Caco-2 (cell line): ENCODE data around the gene OR10H4. TPM values are rescaled to one million over a fixed set of nuclear protein-coding genes. Genes with fewer than 3 reads are reported as not detected.
"Not testable (repeated sequence)": the region's sequence is repeated elsewhere in the genome, so short reads cannot be mapped to it uniquely, and the experiment has no call there.

ENCODE experiments used
- BruUV-seq: library from RNA; stranded (reverse); fragments of 400-500 nt; replicated peaks from 2 replicates; lab custom pipeline; 2021; lab: Mats Ljungman, UMichigan
- CTCF ChIA-PET: fragments of 300-600 bp; sonication (Branson Sonifier 250); formaldehyde crosslinking; loops from one replicate; lab custom pipeline; 2022; ENCODE audit warnings: antibody characterized with exemption; lab: Charles Lee
- POLR2A ChIA-PET: fragments of 300-600 bp; sonication (Branson Sonifier 250); formaldehyde crosslinking; loops from one replicate; lab custom pipeline; 2022; ENCODE audit warnings: antibody characterized with exemption; lab: Charles Lee
- DNase-seq, 2 experiments: peaks; one replicate each; pipeline versions ENCODE4 v3.0.0 to v3.0.0-alpha.2; 2020 to 2022
- H3K27me3 ChIP-seq: replicated peaks from 2 replicates; pipeline ENCODE4 v1.6.0; 2011; ENCODE audit warnings: low read length; ENCODE audit not compliant: control insufficient read depth, insufficient read depth
- H3K36me3 ChIP-seq: 2 replicates; pipeline ENCODE4 v1.5.1; 2011; ENCODE audit warnings: low read length; ENCODE audit not compliant: control insufficient read depth, insufficient read depth
- H3K4me1 ChIP-seq: fragments of 250-450 bp; sonication (Bioruptor Pico); 2 replicates; pipeline ENCODE4 v1.5.1; 2020; ENCODE audit warnings: mild to moderate bottlenecking
- H3K4me3 ChIP-seq: 2 replicates; pipeline ENCODE4 v1.5.1; 2011; ENCODE audit warnings: low read depth, mild to moderate bottlenecking, control low read depth, low read length
- H3K9me3 ChIP-seq: fragments of 250-450 bp; sonication (Bioruptor Pico); 2 replicates; pipeline ENCODE4 v1.5.1; 2020; ENCODE audit warnings: mild to moderate bottlenecking, moderate library complexity
- H3K27ac Mint-ChIP-seq: one replicate; pipeline ENCODE4 v1.8.0; 2022; ENCODE audit warnings: mixed read lengths; ENCODE audit not compliant: unreplicated experiment
- H3K27me3 Mint-ChIP-seq: one replicate; pipeline ENCODE4 v1.8.0; 2022; ENCODE audit warnings: mixed read lengths; ENCODE audit not compliant: insufficient read depth, unreplicated experiment
- H3K36me3 Mint-ChIP-seq: one replicate; pipeline ENCODE4 v1.8.0; 2022; ENCODE audit warnings: mild to moderate bottlenecking, mixed read lengths; ENCODE audit not compliant: insufficient read depth, unreplicated experiment
- H3K4me1 Mint-ChIP-seq: one replicate; pipeline ENCODE4 v1.8.0; 2022; ENCODE audit warnings: low read depth, mixed read lengths; ENCODE audit not compliant: unreplicated experiment
- H3K4me3 Mint-ChIP-seq: one replicate; pipeline ENCODE4 v1.8.0; 2022; ENCODE audit warnings: mild to moderate bottlenecking, moderate library complexity, mixed read lengths; ENCODE audit not compliant: unreplicated experiment
- H3K9me3 Mint-ChIP-seq: one replicate; pipeline ENCODE4 v1.8.0; 2022; ENCODE audit warnings: mixed read lengths; ENCODE audit not compliant: unreplicated experiment
- intact Hi-C: fragments of 100-400 bp; cut with micrococcal nuclease; formaldehyde crosslinking; loops from one replicate; pipeline ENCODE4 v1.10.0; 2022; ENCODE audit not compliant: unreplicated experiment
- total RNA-seq: library from RNA; stranded (reverse); gene quantifications from 2 replicates; pipeline ENCODE4 v1.2.3, GENCODE V29; 2022
- TF ChIP-seq, protein P1 (sequence below), 2 experiments: fragments of 200-600 bp in 1 of 2; IDR thresholded peaks; 1 replicate in 1 of 2; 2 replicates in 1 of 2; pipeline versions ENCODE4 v1.5.1 to v1.8.0; 2011 to 2022; ENCODE audit warnings: antibody characterized with exemption in 1 of 2, control low read depth in 1 of 2, inconsistent platforms in 1 of 2, low read depth in 1 of 2, low read length in 1 of 2, mild to moderate bottlenecking in 1 of 2, moderate library complexity in 1 of 2; ENCODE audit not compliant: insufficient read depth in 1 of 2, severe bottlenecking in 1 of 2, unreplicated experiment in 1 of 2

Gene OR10H4
- total RNA-seq, 1 experiment from 2014 or later, result not detected

DNA sequence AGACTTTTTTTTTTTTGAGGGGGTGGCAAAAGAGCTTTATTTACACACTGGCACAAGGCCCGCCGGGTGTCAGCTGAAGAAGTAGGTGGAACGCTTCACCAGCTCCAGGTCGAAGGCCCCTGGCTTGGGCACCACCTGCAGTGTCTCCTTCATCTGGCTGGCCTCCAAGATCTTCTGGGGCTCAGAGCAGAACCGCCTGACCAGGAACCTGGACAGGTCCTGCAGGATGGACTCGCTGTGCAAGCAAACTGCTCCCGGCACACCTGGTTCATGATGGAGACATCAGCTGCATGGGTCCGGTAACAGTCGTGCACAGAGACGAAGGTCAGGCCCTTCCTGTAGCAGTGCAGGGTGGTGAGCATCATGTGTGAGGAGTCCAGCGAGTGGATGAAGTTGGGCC is 46.6 kb upstream of the OR10H4 start:
- Mint-ChIP-seq H3K27me3 (no peaks in the 10 kb centered on the region), H3K9me3 (no peaks in the 10 kb centered on the region), H3K4me3 (no peak overlapping the region), H3K27ac (no peak overlapping the region), H3K36me3 (peaks cover 4% of the 10 kb centered on the region), H3K4me1 (no peaks in the 10 kb centered on the region)
- DNase-seq, result no peak
- POLR2A ChIA-PET, result no interaction called here
- BruUV-seq, result no TSS peak
- H3K27me3 ChIP-seq, result no peaks in the 10 kb centered on the region
- no peaks in the 10 kb centered on the region for H3K4me1 ChIP-seq
- CTCF ChIA-PET, result no interaction called here
- intact Hi-C loops, result no loop called here
- no peaks in the 10 kb centered on the region for H3K36me3 ChIP-seq
- H3K9me3 ChIP-seq, result no peaks in the 10 kb centered on the region
- no peak overlapping the region for H3K4me3 ChIP-seq
- TF ChIP-seq, protein P1, sequence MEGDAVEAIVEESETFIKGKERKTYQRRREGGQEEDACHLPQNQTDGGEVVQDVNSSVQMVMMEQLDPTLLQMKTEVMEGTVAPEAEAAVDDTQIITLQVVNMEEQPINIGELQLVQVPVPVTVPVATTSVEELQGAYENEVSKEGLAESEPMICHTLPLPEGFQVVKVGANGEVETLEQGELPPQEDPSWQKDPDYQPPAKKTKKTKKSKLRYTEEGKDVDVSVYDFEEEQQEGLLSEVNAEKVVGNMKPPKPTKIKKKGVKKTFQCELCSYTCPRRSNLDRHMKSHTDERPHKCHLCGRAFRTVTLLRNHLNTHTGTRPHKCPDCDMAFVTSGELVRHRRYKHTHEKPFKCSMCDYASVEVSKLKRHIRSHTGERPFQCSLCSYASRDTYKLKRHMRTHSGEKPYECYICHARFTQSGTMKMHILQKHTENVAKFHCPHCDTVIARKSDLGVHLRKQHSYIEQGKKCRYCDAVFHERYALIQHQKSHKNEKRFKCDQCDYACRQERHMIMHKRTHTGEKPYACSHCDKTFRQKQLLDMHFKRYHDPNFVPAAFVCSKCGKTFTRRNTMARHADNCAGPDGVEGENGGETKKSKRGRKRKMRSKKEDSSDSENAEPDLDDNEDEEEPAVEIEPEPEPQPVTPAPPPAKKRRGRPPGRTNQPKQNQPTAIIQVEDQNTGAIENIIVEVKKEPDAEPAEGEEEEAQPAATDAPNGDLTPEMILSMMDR (IDR thresholded peaks at IDR 0.05; ENCODE audit: insufficient read depth in 1 of 2, low read depth in 1 of 2, low read length in 1 of 2, severe bottlenecking in 1 of 2, unreplicated experiment in 1 of 2), result no peak

DNA sequence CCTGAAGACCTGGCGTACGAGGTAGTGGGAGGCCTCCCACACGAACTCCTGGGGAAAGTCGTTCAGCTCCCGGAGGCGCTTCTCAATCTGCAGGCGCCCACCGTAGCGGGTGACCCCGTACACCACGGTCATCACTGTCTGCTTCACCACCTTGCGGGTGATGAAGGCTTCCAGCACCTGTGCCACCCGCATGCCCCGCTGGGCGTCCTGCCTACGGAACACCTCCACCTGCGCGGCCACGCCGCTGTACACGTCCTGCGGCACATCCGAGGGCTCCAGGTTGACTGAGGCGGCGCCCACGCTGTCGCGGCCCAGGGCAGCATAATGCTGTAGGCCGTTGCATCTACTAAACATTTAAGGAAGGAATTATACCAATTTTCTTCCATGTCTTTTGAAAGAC is 45.9 kb upstream of the OR10H4 start:
- H3K9me3 Mint-ChIP-seq, BruUV-seq, H3K4me1 Mint-ChIP-seq, H3K36me3 Mint-ChIP-seq, H3K27me3 Mint-ChIP-seq, H3K4me3 ChIP-seq, H3K4me3 Mint-ChIP-seq, POLR2A ChIA-PET, H3K27me3 ChIP-seq, DNase-seq, H3K4me1 ChIP-seq, H3K9me3 ChIP-seq, H3K36me3 ChIP-seq, intact Hi-C loops, H3K27ac Mint-ChIP-seq, CTCF ChIA-PET: not testable (repeated sequence)

DNA sequence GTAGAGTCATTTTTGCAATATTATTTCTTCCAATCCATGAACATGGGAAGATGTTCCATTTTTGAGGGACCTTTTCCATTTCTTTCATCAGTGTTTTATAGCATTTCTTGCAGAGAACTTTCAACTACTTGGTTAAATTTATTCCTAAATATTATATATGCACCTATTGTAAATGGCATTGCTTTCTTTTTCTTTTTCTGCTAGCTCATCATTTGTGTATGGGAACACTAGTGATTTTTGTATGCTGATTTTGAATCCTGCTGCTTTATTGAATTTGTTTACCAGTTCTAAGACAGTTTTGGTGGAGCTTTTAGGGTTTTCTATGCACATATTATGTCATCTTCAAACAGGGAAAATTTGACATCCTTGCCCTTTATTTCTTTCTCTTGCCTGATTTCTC is 43.8 kb upstream of the OR10H4 start:
- Mint-ChIP-seq H3K4me1 (no peaks in the 10 kb centered on the region), H3K4me3 (no peak overlapping the region), H3K27me3 (no peaks in the 10 kb centered on the region), H3K36me3 (no peaks in the 10 kb centered on the region), H3K27ac (no peak overlapping the region), H3K9me3 (no peaks in the 10 kb centered on the region)
- DNase-seq, result no peak
- intact Hi-C loops, result no loop called here
- Histone ChIP-seq H3K36me3 (no peaks in the 10 kb centered on the region), H3K4me3 (no peak overlapping the region), H3K4me1 (no peaks in the 10 kb centered on the region), H3K9me3 (no peaks in the 10 kb centered on the region), H3K27me3 (no peaks in the 10 kb centered on the region)
- POLR2A ChIA-PET, result no interaction called here
- no TSS peak for BruUV-seq
- CTCF ChIA-PET, result no interaction called here
- TF ChIP-seq, protein P1 (IDR thresholded peaks at IDR 0.05; ENCODE audit: insufficient read depth in 1 of 2, low read depth in 1 of 2, low read length in 1 of 2, severe bottlenecking in 1 of 2, unreplicated experiment in 1 of 2), result no peak
